ENCODE measurements around the gene PARN.

Gene PARN

DNA sequence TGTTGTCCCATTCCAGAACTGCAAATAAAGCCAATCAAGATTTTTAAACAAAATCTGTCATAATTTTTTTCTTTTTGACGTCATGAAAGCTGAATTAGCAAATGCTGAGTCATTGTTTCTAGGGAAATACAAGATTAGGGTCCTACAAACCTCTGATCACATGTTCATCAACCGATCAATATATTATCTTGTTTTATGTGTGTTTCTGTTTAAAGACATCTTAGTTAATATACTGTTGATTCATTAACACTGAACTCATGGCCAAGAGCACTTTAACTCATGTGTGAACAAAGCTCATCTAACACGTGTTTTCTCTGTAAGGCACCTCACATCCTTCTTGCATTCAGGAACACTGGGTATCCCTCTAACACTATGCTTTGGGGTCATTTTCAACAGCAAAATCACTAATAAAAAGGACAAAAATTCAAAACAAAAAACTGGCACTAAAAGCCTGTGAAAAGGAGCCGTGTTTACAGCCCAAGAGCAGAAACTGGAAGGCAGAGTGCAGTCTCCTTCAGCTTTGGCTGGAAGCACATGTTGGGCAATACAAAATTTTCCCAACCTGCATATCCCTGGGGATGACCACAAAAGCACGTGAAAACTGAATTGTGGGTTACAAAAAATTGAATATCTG, 102.5 kb downstream of the PARN start:
- no peak for DNase-seq

- no peak for DNase-seq
Measured at GRCh38 chr16:14525596-14525995, 104.5 kb downstream of the PARN start.

DNA sequence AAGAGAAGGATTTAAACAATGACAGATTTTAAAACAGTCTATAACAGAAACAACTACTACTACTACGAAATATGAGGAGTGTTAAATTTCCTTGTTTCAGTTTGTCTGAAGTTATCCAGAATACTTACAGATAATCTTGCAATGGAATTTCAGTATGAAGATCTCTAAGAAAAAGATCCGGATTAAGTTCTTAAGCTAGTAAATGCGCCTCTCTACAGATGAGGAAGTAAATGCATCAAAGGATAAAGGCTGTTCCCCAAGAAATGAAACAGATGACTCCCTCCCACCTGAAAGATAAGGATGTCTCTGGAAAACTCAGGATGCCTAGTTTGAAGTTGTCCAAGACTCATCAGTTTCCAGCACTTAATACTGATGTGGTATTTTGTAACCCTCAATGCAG, 105.1 kb downstream of the PARN start:
- no peak for DNase-seq

- DNase-seq = no peak
Measured at GRCh38 chr16:14523632-14524031, 106.4 kb downstream of the PARN start.

- no peak for DNase-seq
Measured at GRCh38 chr16:14522671-14523070, 107.4 kb downstream of the PARN start.

DNA sequence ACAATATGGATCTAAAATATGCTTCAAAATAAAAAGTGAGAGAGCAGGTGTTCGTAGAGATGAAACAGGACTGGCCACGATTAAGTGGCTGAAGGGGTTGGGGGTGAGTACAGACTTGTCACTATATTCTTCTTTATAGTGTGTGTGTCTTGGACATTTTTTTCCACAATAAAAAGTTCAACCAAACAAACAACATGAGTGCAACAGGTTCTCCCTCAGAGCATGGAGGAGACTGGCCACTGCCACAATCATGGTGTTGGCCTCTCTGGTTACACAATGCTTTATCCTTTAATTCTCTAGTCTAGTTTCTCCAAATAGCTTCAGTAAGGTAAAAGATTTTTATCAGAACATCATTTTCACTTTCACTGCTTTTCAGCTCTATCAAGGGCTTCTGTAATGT, 109.3 kb downstream of the PARN start:
- no peak for DNase-seq

DNA sequence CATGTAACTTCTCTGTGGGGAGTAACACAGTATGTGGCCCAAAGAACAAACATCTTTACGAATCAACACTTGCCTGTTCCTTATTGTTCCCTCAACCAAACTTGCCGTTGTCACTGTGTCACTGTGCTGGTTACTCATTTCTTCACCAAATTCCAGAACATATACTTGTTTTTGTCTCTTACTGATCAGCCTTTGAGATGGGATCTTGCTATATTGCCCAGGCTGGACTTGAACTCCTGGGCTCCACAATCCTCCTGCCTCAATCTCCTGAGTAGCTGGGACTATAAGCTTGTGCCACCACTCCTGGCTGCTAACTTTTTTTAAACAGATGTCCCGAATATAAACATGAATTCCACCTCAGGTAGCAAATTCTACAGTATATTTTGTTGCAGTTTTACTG, 115.1 kb downstream of the PARN start:
- no peak for DNase-seq

GRCh38 chr16:14513389-14514107, 116.5 kb downstream of the PARN start:
- no peak for DNase-seq

- DNase-seq = no peak
Measured at GRCh38 chr16:14511800-14512135, 118.3 kb downstream of the PARN start.

DNA sequence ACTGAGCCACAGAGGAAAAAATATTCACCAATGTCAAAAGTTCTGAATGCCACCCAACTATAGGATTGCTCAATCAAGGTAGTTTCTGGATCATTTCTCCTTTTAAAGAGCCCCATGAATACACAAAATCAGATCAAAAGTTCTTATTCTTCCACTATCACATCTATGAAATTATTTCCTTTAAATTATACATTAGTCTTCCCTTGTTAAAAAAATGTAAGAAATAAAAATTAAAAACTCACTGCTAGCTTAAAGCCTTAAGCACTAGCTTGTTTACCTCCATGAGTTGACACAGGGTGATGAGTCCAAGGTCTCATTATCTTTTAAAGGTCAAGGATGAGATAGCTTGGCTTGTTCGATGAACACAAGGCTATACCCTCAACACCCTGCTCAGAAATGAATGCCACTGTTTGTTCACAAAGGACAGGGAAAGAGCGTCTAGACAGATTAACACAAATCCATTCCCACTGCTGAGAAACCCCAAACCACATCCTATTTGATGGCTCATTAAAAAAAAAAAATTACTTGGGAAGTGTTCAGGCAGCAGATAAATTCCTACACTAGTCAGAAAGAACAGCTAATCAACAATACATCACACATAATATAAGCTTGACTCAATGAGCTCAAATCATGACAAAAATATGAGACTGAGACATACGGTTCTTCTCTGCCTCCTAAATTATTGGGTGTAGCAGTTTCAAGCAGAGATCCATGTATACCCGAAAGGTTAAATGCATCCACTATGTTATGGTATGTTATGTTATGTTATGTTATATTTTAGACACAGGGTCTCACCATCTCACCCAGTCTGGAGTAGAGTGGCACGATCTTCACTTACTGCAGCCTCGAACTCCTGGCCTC, 118.9 kb downstream of the PARN start:
- DNase-seq = no peak

DNA sequence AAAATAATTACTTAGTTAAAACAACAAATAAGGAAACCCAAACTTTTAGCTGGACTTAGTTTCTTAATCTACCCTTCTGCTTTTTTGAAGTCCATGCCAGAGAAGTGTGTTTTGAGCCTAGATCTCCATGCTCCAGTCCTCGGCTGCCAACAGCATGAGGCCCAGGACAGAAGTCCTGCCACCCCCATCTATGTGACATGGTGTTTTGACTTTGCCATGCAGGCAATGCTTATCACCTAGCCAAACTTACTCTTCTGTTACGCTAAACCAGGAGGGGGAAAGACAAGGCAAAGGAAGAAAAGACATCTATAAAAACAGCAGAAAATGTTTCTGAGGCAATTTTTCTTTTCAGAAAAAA, 119.5 kb downstream of the PARN start:
- DNase-seq = no peak

GRCh38 chr16:14509675-14510132, 120.4 kb downstream of the PARN start:
- no peak for DNase-seq

GRCh38 chr16:14509055-14509454, 121.0 kb downstream of the PARN start:
- DNase-seq = no peak

DNA sequence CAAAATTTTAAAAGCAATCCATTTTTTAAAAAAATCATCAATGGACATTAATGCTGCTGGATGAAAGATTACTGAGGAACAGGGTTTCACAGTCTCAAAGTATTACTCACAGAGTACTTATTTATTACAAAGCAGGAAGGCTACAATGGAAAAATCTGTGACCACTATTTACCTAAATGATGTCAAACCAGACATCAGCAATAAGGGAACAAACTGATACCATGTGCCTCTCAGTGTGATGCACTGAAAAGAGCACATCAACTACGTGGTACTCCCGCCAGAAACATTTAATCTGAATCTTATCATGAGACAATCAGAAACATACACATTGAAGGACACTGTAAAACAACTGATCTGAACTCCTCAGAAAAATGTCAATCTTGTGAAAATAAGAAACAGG, 124.2 kb downstream of the PARN start:
- no peak for DNase-seq

- no peak for DNase-seq
Measured at GRCh38 chr16:14502932-14503741, 126.9 kb downstream of the PARN start.

GRCh38 chr16:14502256-14502875, 127.7 kb downstream of the PARN start:
- no peak for DNase-seq

GRCh38 chr16:14501331-14502255, 128.5 kb downstream of the PARN start:
- DNase-seq = no peak

DNA sequence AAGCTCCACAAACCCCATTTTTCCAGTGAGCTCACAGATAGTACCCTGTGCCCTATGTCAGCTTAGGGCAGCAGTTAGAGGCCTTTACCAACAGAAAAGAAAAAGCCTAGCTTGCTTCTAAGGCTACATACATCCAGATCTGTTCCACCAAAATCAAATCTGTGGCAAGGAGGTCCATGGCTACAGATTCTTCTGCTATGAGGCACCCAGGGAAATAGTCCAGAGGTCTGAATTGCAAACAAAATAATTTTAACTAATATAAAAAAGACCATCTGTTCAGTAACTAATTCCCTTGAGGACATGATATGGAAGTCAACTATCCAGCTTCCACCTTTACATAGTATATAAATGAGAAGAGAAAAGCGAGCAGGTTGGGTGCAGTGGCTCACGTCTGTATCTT, 129.3 kb downstream of the PARN start:
- no peak for DNase-seq

DNA sequence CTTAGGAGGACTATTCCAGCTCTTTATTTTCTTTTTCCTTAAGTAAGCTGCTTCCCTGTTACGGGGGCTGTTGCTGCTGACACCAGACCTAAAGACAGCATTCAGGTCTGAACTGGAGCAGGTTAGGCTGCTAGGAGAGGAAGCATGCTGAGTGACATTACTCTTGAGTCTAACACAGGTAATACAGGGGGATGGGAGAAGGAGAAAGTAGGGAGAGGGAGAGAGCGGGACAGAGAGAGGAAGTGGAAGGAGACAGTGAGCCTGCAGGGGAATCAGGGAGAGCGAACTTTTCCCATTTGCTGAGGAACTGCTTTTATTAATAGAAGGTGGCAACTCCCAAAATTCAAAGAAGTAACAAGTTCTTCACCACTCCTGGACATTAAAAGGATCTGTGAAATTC, 130.9 kb downstream of the PARN start:
- DNase-seq = no peak

- DNase-seq = no peak
Measured at GRCh38 chr16:14497245-14498082, 132.6 kb downstream of the PARN start.
